Measurements from ENCODE around the gene MALAT1.
A peak's percentile ranks its signal among the peaks of the same experiment; 100 is the strongest.

MALAT1 gene

GRCh38 chr11:65479184-65480145 lies 19.4 kb upstream of the MALAT1 start:
- DNase-seq: no peak

DNA sequence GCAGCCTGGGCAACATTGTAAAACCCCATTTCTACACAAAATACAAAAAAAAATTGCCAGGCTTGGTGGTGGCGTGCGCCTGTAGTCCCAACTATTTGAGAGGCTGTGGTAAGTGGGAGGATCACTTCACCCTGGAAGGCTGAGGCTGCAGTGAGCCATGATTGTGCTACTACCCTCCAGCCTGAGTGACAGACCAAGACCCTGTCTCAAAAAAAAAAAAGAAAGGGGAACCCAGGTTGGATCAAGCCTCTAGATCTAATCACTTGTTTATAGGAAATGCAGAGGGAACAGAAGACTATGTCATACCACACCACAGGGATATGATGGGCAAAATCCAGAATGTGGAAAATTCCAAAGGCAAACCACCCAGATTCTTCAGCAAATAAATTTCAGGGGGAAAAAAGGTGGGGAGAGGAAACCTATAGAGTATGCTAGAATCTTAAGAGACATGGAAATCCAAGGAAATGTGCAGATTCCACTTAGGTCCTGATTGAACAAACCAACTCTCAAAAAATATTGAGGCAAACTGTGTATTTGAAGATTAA lies 16.5 kb upstream of the MALAT1 start:
- no peak for DNase-seq

DNA sequence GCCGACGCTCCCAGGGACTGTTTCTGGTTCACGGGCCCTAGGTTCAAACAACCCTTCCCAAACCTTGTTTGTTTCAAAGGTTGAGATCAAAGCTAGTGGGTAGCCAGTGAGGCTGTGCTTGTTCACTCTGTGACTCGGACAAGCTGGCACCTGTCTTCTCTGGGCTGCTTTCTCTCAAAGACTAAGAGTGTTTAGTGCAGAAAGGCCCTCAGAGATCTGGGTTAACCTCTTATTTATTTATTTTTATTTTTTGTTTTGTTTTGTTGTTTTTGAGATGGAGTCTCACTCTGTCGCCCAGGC lies 13.0 kb upstream of the MALAT1 start:
- DNase-seq: no peak

DNA sequence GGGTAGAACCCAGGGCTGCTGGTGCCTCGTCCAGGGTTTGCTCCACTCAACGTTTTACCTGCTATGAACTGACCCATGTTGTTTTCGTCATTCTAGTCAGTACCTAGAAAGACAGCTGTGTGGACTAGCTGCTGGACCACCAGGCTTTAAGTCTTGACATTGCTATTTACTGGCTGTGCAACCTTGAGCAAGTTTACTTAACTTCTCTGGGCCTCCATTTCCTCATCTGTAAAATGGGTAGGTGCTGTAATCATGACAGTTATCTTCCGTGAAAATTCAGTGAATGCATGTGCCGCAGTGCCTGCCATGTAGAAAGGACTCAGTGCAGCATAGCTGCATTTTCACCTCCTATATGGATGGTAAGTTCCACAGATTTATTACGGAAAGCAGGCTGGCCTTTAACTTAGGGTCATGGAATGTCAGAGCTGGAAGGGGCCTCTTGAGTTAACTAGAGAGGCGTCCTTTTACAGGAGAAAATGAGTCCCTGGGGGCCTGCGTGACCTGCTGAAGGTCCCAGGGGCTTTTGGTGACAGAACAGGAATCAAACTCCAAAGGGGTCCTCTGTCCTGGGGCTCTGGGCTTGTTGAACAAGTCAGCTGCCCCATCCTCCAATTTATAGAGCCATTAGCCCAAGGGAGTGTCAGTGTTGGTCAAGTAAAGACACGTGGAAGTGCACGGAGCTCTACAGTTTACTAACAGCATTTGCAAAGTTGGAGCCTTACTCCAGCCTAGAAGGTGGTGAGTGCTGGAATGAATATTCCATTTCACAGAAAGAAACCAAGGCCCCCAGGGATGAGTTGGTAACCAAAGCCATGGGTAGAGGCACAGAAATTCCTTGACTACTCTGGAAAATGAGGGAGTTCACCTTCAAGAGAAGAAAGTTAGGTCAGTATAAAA lies 12.0 kb upstream of the MALAT1 start:
- DNase-seq: no peak

GRCh38 chr11:65487467-65488272 lies 11.2 kb upstream of the MALAT1 start:
- peak; percentile 89 for DNase-seq

DNA sequence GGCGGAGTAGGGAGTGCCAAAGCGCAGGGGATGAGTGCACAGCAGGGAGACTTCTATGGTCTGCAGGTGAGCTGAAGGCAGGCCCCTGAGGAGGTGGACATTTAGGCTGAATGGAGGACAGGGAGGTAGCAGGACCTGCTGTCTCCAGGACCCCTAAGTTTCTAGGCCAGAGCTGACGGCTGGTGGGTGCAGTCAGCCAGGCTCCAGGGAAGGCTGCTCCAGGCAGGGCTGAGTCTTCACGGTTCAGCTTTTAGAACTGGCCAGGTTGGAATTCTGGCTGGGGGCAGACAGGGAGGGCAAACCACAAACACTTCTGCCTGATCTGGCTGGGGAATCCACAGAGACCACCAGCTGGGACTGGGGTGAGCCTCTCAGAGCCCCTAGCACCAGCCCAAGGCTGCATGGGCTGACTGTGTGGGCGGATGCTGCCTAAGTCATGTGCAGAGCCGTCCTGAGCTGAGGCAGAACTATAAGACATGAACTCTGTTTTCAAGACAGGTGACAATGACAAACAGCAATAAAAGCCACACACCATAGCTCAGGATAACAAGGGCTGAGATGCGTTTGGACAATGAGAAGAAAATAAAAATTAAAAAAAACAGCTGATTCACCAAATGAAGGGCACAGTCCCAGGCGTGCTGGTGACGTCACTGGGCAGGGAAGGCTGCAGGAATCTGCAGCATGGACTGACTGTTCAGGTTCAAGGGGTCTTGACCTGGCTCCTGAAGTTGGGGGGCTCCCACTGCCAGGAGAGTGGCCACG lies 10.4 kb upstream of the MALAT1 start:
- no peak for DNase-seq

DNA sequence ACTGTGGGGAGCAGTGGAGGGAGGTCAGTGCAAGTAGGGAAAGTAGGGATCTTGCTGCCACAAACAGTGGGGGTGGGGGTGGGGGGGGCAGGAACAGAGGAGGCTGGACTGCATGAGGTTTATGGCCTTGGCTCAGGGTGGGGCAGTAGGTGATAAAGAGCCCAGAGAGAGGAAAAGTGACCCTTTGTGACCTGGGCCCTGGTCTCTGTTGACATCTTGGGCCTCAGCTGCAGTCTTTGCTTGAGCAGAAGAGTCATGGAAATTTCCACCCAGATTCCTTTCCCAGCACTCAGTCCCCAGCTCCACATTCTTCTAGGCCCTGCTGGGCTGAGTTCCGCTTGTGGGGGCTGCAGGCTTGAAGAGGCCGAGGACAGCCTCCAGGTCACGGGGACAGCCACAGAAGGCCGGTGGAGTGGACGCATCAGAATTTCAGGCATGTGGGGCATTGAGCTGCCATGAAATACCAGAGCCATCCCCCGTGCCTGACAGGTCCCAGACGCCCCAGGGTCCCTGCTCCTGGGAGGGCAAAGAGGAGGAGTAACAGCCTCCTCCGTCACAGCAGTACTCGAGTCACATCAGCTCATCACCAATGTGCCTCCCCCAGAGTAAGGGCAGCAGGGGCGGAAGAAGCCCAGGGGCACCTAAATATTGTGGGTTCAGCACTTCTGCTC lies 9.7 kb upstream of the MALAT1 start:
- no peak for DNase-seq

GRCh38 chr11:65489706-65490320 lies 9.0 kb upstream of the MALAT1 start:
- no peak for DNase-seq

- no peak for DNase-seq
These were observed 7.7 kb upstream of the MALAT1 start for GRCh38 chr11:65491163-65491465.

- DNase-seq: peak; percentile 66
These were observed 7.0 kb upstream of the MALAT1 start for GRCh38 chr11:65491614-65492386.

DNA sequence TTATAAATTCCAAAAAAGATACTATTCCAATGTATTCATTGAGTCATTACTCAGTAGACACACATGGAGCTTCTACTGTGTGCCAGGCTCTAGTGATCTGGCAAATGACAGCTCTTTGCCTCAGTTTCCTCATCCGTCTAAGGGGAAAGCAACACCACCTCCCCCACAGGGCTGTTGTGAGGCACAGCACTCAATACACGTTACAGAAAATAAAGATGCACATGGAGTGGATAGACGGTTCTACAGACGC lies 6.5 kb upstream of the MALAT1 start:
- DNase-seq: no peak

- DNase-seq: peak; percentile 62
These were observed 6.0 kb upstream of the MALAT1 start for GRCh38 chr11:65492637-65493366.

DNA sequence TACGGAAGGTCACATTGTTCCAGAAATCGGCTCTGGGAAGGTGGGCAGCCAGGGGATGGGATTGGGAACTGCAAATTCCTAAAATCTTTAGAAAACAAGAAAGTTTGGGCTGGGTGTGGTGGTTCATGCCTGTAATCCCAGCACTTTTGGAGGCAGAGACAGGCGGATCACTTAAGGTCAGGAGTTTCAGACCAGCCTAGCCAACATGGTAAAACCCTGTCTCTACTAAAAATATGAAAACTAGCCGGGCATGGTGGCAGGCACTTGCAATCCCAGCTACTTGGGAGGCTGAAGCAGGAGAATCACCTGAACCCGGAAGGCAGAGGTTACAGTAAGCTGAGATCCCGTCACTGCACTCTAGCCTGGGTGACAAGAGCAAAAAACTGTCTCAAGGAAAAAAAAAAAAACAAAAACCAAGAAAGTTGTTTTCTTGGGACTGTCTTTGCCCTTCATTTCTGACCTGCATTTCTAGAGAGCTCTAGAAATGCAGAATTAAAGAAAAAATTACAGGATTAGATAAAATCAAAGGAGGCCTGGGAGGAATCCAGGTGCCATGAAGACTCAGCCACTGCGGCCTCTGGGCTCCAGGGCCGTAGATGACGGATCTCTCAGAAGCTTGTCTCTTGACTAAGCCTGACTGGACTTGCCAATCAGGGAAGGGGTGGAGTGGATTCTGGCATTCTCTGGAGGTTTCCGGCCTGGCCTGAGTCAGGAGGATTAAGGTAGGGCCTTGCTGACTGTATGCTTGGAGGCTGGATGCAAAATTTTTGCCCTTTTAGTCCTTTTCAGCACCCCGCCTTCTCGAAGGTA lies 5.3 kb upstream of the MALAT1 start:
- DNase-seq: peak; percentile 16

DNA sequence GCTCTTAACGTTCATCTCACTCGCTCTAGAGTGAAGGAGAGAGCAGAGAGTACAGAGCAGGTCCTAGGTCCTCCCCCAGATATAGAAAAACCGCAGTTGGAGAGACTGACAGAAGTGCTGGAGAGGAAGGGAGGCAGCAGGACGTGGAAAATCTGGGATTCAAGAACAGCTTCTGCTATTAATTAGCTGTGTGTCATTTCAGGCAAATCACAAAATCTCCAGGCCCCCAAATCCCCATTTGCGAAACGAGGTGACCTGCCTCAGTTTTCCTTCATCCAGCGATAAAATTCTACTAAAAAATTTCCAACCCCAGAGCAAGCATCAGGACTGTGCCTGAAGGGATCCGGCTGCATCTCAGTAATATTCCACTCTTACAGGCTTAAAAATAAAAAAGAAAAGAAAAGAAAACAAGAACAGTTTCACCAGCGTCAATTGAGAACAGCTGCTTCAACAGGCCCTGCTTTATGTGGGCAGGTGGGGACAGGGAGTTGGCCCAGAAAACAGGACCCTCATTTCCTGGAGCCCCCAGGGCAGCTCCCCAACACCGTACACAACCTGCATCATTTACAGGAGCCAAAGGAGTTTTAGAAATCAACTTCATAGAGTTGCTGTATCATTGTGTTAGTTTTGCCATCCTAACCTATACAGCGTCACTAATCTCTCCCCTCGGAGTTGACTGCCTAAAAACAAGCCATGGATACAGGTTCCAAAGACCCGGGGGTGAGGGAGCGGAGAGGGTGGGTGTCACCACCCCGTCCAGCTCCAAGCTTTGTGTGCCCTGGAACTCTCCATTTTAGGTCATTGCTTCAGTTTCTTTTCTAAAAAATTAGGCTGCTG lies 2.3 kb upstream of the MALAT1 start:
- DNase-seq: no peak

GRCh38 chr11:65497141-65498041 lies 1.5 kb upstream of the MALAT1 start:
- DNase-seq: peak; percentile 99

DNA sequence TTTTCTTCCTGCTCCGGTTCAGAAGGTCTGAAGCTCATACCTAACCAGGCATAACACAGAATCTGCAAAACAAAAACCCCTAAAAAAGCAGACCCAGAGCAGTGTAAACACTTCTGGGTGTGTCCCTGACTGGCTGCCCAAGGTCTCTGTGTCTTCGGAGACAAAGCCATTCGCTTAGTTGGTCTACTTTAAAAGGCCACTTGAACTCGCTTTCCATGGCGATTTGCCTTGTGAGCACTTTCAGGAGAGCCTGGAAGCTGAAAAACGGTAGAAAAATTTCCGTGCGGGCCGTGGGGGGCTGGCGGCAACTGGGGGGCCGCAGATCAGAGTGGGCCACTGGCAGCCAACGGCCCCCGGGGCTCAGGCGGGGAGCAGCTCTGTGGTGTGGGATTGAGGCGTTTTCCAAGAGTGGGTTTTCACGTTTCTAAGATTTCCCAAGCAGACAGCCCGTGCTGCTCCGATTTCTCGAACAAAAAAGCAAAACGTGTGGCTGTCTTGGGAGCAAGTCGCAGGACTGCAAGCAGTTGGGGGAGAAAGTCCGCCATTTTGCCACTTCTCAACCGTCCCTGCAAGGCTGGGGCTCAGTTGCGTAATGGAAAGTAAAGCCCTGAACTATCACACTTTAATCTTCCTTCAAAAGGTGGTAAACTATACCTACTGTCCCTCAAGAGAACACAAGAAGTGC lies 661 bp upstream of the MALAT1 start:
- peak; percentile 71 for DNase-seq

- no peak for DNase-seq
These were observed 193 bp upstream of the MALAT1 start for GRCh38 chr11:65498727-65498976.
